T-helper 2 cell treated with Interferon-gamma antibody and Interleukin-4, amounts not matched to agents 5 μg/mL and 100 μg/mL, for 36 hours (primary cell): ENCODE measurements around the gene MAN2B2.
"Not testable (repeated sequence)": the region's sequence is repeated elsewhere in the genome, so short reads cannot be mapped to it uniquely, and the experiment has no call there.

Experiments
- DNase-seq: peaks from one replicate; pipeline ENCODE4 v3.0.0; 2021; ENCODE audit warnings: low spot score
- H3K27ac Mint-ChIP-seq: one replicate; pipeline ENCODE4 v1.8.0; 2021; ENCODE audit warnings: mild to moderate bottlenecking, mixed read lengths
- H3K27me3 Mint-ChIP-seq: one replicate; pipeline ENCODE4 v1.8.0; 2021; ENCODE audit warnings: low read depth, mixed read lengths
- H3K36me3 Mint-ChIP-seq: one replicate; pipeline ENCODE4 v1.8.0; 2021; ENCODE audit warnings: low read depth, mixed read lengths
- H3K4me1 Mint-ChIP-seq: one replicate; pipeline ENCODE4 v1.8.0; 2021; ENCODE audit warnings: low read depth, mixed read lengths
- H3K4me3 Mint-ChIP-seq: one replicate; pipeline ENCODE4 v1.8.0; 2022; ENCODE audit warnings: mild to moderate bottlenecking, moderate library complexity, mixed read lengths
- H3K9me3 Mint-ChIP-seq: one replicate; pipeline ENCODE4 v1.8.0; 2021; ENCODE audit warnings: mixed read lengths

MAN2B2 gene

GRCh38 chr4:6616087-6616995 lies 41.4 kb downstream of the MAN2B2 start:
- Mint-ChIP-seq H3K27me3 (no peaks in the 10 kb centered on the region), H3K36me3 (peaks cover 45% of the 10 kb centered on the region), H3K4me1 (no peaks in the 10 kb centered on the region), H3K9me3 (no peaks in the 10 kb centered on the region), H3K4me3 (no peak overlapping the region), H3K27ac (no peak overlapping the region)
- DNase-seq, result no peak

GRCh38 chr4:6617246-6617645 lies 42.3 kb downstream of the MAN2B2 start:
- Mint-ChIP-seq H3K27ac (no peak overlapping the region), H3K4me1 (no peaks in the 10 kb centered on the region), H3K36me3 (peaks cover 38% of the 10 kb centered on the region)

GRCh38 chr4:6618386-6619115 lies 43.6 kb downstream of the MAN2B2 start:
- no peak for DNase-seq
- H3K27ac Mint-ChIP-seq, result no peak overlapping the region
- peaks cover 32% of the 10 kb centered on the region for H3K36me3 Mint-ChIP-seq
- no peak overlapping the region for H3K4me3 Mint-ChIP-seq
- H3K27me3 Mint-ChIP-seq, result no peaks in the 10 kb centered on the region
- H3K9me3 Mint-ChIP-seq, result no peaks in the 10 kb centered on the region
- no peaks in the 10 kb centered on the region for H3K4me1 Mint-ChIP-seq

More at GRCh38 chr4:6617246-6617645, 42.3 kb downstream of the MAN2B2 start:
- H3K27me3 Mint-ChIP-seq, result no peaks in the 10 kb centered on the region
- no peak overlapping the region for H3K4me3 Mint-ChIP-seq
- H3K9me3 Mint-ChIP-seq, result no peaks in the 10 kb centered on the region
- no peak for DNase-seq

- Mint-ChIP-seq H3K27me3 (no peaks in the 10 kb centered on the region), H3K27ac (no peak overlapping the region), H3K4me3 (no peak overlapping the region), H3K36me3 (peaks cover 28% of the 10 kb centered on the region), H3K9me3 (no peaks in the 10 kb centered on the region), H3K4me1 (no peaks in the 10 kb centered on the region)
- DNase-seq, result no peak
These were observed 44.1 kb downstream of the MAN2B2 start for GRCh38 chr4:6619116-6619465.

GRCh38 chr4:6619466-6620255 lies 44.7 kb downstream of the MAN2B2 start:
- Mint-ChIP-seq H3K27ac (no peak overlapping the region), H3K4me3 (no peak overlapping the region), H3K9me3 (no peaks in the 10 kb centered on the region), H3K4me1 (no peaks in the 10 kb centered on the region), H3K36me3 (peaks cover 28% of the 10 kb centered on the region), H3K27me3 (no peaks in the 10 kb centered on the region)
- no peak for DNase-seq

GRCh38 chr4:6620296-6620695 lies 45.3 kb downstream of the MAN2B2 start:
- DNase-seq, result no peak
- no peaks in the 10 kb centered on the region for H3K9me3 Mint-ChIP-seq
- H3K36me3 Mint-ChIP-seq, result peaks cover 26% of the 10 kb centered on the region
- H3K27me3 Mint-ChIP-seq, result no peaks in the 10 kb centered on the region
- no peak overlapping the region for H3K4me3 Mint-ChIP-seq
- no peak overlapping the region for H3K27ac Mint-ChIP-seq
- no peaks in the 10 kb centered on the region for H3K4me1 Mint-ChIP-seq

- H3K9me3 Mint-ChIP-seq, result no peaks in the 10 kb centered on the region
- no peak for DNase-seq
- no peak overlapping the region for H3K27ac Mint-ChIP-seq
- no peaks in the 10 kb centered on the region for H3K27me3 Mint-ChIP-seq
- H3K4me1 Mint-ChIP-seq, result no peaks in the 10 kb centered on the region
- no peak overlapping the region for H3K4me3 Mint-ChIP-seq
- H3K36me3 Mint-ChIP-seq, result peaks cover 23% of the 10 kb centered on the region
These were observed 46.0 kb downstream of the MAN2B2 start for GRCh38 chr4:6620891-6621555.

DNA sequence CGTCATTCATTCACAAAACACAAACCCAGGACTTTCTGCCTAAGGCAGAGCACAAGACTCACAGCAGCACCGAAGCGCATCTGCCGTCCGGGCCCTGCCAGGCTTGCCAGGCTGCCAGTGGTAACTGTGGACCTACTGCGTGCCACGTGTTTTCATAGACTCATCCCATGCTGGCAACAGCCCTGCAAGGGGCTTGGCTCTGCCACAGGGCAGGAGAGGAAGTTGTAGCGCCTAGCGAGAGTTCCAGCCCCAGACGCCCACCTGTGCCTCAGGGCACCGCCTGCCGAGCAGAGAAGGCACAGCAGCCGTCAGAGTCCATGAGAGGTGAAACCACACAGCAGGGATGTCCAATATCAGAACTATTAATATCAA lies 46.6 kb downstream of the MAN2B2 start:
- no peaks in the 10 kb centered on the region for H3K9me3 Mint-ChIP-seq
- H3K27ac Mint-ChIP-seq, result no peak overlapping the region
- peaks cover 18% of the 10 kb centered on the region for H3K36me3 Mint-ChIP-seq
- DNase-seq, result no peak
- H3K4me1 Mint-ChIP-seq, result no peaks in the 10 kb centered on the region
- H3K4me3 Mint-ChIP-seq, result no peak overlapping the region
- H3K27me3 Mint-ChIP-seq, result no peaks in the 10 kb centered on the region

DNA sequence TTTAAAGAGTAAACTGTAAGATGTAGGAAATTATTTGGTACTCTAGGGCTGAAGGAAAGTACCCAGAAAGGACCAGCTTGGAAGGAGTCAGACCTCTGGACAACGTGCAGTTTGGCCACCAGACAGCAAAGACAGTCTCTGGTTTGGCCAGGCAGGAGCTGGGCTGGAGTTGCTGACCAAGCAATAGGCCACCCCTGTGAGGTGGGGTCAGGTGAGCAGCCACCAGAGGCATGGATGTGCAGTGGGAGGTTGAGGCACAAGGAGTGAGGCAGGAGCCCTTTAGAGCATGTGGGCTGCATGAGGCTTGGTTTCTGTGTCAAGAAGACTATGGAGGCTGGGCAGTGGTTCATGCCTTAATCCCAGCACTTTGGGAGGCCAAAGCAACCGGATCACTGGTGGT lies 47.8 kb downstream of the MAN2B2 start:
- Mint-ChIP-seq H3K27me3 (no peaks in the 10 kb centered on the region), H3K4me3 (no peak overlapping the region), H3K9me3 (no peaks in the 10 kb centered on the region), H3K36me3 (peaks cover 9% of the 10 kb centered on the region), H3K4me1 (no peaks in the 10 kb centered on the region), H3K27ac (no peak overlapping the region)
- DNase-seq, result no peak

GRCh38 chr4:6625256-6625655 lies 50.3 kb downstream of the MAN2B2 start:
- no peak overlapping the region for H3K4me3 Mint-ChIP-seq
- no peaks in the 10 kb centered on the region for H3K9me3 Mint-ChIP-seq
- H3K4me1 Mint-ChIP-seq, result no peaks in the 10 kb centered on the region
- no peak for DNase-seq
- no peaks in the 10 kb centered on the region for H3K36me3 Mint-ChIP-seq
- no peak overlapping the region for H3K27ac Mint-ChIP-seq
- no peaks in the 10 kb centered on the region for H3K27me3 Mint-ChIP-seq

- Mint-ChIP-seq H3K4me3 (no peak overlapping the region), H3K36me3 (no peaks in the 10 kb centered on the region), H3K27ac (no peak overlapping the region), H3K9me3 (no peaks in the 10 kb centered on the region), H3K4me1 (no peaks in the 10 kb centered on the region), H3K27me3 (no peaks in the 10 kb centered on the region)
- no peak for DNase-seq
These were observed 51.1 kb downstream of the MAN2B2 start for GRCh38 chr4:6626066-6626465.

DNA sequence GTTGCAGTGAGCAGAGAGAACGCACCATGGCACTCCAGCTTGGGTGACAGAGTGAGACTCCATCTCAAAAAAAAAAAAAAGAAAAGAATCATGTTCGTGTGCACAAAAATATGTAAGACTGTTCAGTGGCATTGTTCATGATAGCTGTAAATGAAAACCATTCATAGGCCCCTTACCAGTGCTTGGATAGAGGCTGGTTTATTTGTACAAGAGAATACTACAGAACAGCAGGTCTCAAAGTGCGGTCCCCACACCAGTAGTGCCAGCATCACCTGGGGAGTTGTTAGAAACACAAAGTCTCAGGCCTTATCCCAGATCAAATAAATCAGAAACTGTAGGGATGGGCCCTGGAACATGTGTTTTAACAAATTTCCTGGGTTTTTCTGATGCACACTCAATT lies 52.8 kb downstream of the MAN2B2 start:
- DNase-seq, result no peak
- H3K36me3 Mint-ChIP-seq, result no peaks in the 10 kb centered on the region
- H3K27ac Mint-ChIP-seq, result no peak overlapping the region
- H3K9me3 Mint-ChIP-seq, result no peaks in the 10 kb centered on the region
- no peak overlapping the region for H3K4me3 Mint-ChIP-seq
- no peaks in the 10 kb centered on the region for H3K27me3 Mint-ChIP-seq
- no peaks in the 10 kb centered on the region for H3K4me1 Mint-ChIP-seq

DNA sequence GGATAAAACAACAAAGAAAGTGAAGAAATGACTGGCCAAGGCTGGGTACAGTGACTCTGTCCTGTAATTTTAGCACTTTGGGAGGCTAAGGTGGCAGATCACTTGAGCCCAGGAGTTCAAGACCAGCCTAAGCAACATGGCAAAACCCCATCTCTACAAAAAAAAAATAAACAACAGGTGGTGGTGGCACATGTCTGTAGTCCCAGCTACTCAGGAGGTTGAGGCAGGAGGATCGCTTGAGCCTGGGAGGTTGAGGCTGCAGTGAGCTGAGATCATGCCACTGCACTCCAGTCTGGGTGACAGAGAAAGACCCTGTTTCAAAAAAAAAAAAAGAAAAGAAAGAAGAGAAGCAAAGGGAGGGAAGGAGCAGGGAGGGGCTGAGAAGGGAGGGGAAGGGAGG lies 53.5 kb downstream of the MAN2B2 start:
- H3K4me3 Mint-ChIP-seq, H3K9me3 Mint-ChIP-seq, DNase-seq, H3K27me3 Mint-ChIP-seq, H3K27ac Mint-ChIP-seq, H3K36me3 Mint-ChIP-seq, H3K4me1 Mint-ChIP-seq: not testable (repeated sequence)
